ENCODE results near the gene ALPL. TPM values are rescaled to one million over a fixed set of nuclear protein-coding genes. Genes with fewer than 3 reads are reported as not detected.

The ALPL gene
- total RNA-seq, 1 donor from 2014 or later, result not detected

- DNase-seq (ENCODE audit: low read depth), result no peak
- TF ChIP-seq CTCF (conservative IDR thresholded peaks at IDR 0.05; ENCODE audit: low read depth, low read length), result no peak
- no peak overlapping the region for H3K4me3 ChIP-seq (ENCODE audit: low read depth, low read length)
Measured at GRCh38 chr1:21553116-21553926, 44.1 kb downstream of the ALPL start.

GRCh38 chr1:21559788-21560567, 50.8 kb downstream of the ALPL start:
- DNase-seq (ENCODE audit: low read depth), result no peak
- no peak for TF ChIP-seq CTCF (conservative IDR thresholded peaks at IDR 0.05; ENCODE audit: low read depth, low read length)
- no peak overlapping the region for H3K4me3 ChIP-seq (ENCODE audit: low read depth, low read length)

GRCh38 chr1:21560916-21561638, 51.9 kb downstream of the ALPL start:
- no peak for DNase-seq (ENCODE audit: low read depth)
- TF ChIP-seq CTCF (conservative IDR thresholded peaks at IDR 0.05; ENCODE audit: low read depth, low read length), result no peak
- H3K4me3 ChIP-seq (ENCODE audit: low read depth, low read length), result no peak overlapping the region

GRCh38 chr1:21562896-21563295, 53.7 kb downstream of the ALPL start:
- no peak for TF ChIP-seq CTCF (conservative IDR thresholded peaks at IDR 0.05; ENCODE audit: low read depth, low read length)
- DNase-seq (ENCODE audit: low read depth), result no peak
- no peak overlapping the region for H3K4me3 ChIP-seq (ENCODE audit: low read depth, low read length)

- no peak for DNase-seq (ENCODE audit: low read depth)
- no peak for TF ChIP-seq CTCF (conservative IDR thresholded peaks at IDR 0.05; ENCODE audit: low read depth, low read length)
- H3K4me3 ChIP-seq (ENCODE audit: low read depth, low read length), result no peak overlapping the region
Measured at GRCh38 chr1:21563971-21564370, 54.7 kb downstream of the ALPL start.

GRCh38 chr1:21564521-21565095, 55.4 kb downstream of the ALPL start:
- no peak overlapping the region for H3K4me3 ChIP-seq (ENCODE audit: low read depth, low read length)
- TF ChIP-seq CTCF (conservative IDR thresholded peaks at IDR 0.05; ENCODE audit: low read depth, low read length), result no peak
- peak; percentile 39 for DNase-seq (ENCODE audit: low read depth)

All from epithelial cell of proximal tubule (primary cell).